HepG2 (cell line): ENCODE data around the gene SIVA1. TPM values are rescaled to one million over a fixed set of nuclear protein-coding genes. Genes with fewer than 3 reads are reported as not detected.

ENCODE experiments used
- BRD4 ChIP-seq: sonication (generic); formaldehyde crosslinking; IDR thresholded peaks from 2 replicates; pipeline ENCODE4 v1.4.0; 2020; ENCODE audit warnings: missing genetic modification reagents
- FOSL2 ChIP-seq: sonication (generic); formaldehyde crosslinking; IDR thresholded peaks from 2 replicates; pipeline ENCODE4 v1.4.0; 2020; ENCODE audit warnings: missing genetic modification reagents
- HNRNPL ChIP-seq: fragments of 200-400 bp; formaldehyde crosslinking; IDR thresholded peaks from 2 replicates; pipeline ENCODE4 v1.6.1; 2017; ENCODE audit warnings: mild to moderate bottlenecking, low read depth, low read length
- KLF11 ChIP-seq: IDR thresholded peaks from 2 replicates; pipeline ENCODE4 v1.6.1; 2016; ENCODE audit warnings: missing compliant biosample characterization
- PAF1 ChIP-seq: IDR thresholded peaks from 2 replicates; pipeline ENCODE4 v1.6.1; 2016; ENCODE audit warnings: missing genetic modification reagents, missing compliant biosample characterization
- PCBP1 ChIP-seq: fragments of 200-400 bp; formaldehyde crosslinking; IDR thresholded peaks from 2 replicates; pipeline ENCODE4 v1.6.1; 2017; ENCODE audit warnings: mild to moderate bottlenecking, low read depth, low read length, borderline replicate concordance
- PHF21A ChIP-seq: sonication (generic); formaldehyde crosslinking; IDR thresholded peaks from 2 replicates; pipeline ENCODE4 v1.5.0; 2020; ENCODE audit warnings: mild to moderate bottlenecking, missing genetic modification reagents
- RARA ChIP-seq: IDR thresholded peaks from 2 replicates; pipeline ENCODE4 v1.6.1; 2016; ENCODE audit warnings: missing genetic modification reagents, missing compliant biosample characterization
- RBM39 ChIP-seq: fragments of 200-400 bp; formaldehyde crosslinking; IDR thresholded peaks from one replicate; pipeline ENCODE4 v1.6.1; 2018; ENCODE audit warnings: antibody characterized with exemption, mild to moderate bottlenecking, low read depth, low read length; ENCODE audit not compliant: poor library complexity, severe bottlenecking
- SPEN ChIP-seq: sonication (generic); formaldehyde crosslinking; IDR thresholded peaks from 2 replicates; pipeline ENCODE4 v1.5.1; 2020; ENCODE audit warnings: low read depth, mild to moderate bottlenecking, missing genetic modification reagents
- XRCC5 ChIP-seq: fragments of 200-400 bp; formaldehyde crosslinking; optimal IDR thresholded peaks from 2 replicates; pipeline ENCODE3; 2017; ENCODE audit warnings: mild to moderate bottlenecking, low read length
- ZFY ChIP-seq: sonication (generic); formaldehyde crosslinking; IDR thresholded peaks from 2 replicates; pipeline ENCODE4 v1.4.0; 2020; ENCODE audit warnings: missing genetic modification reagents
- ZNF350 ChIP-seq: sonication (generic); formaldehyde crosslinking; IDR thresholded peaks from 2 replicates; pipeline ENCODE4 v1.4.0; 2020; ENCODE audit warnings: mild to moderate bottlenecking, low read depth, missing genetic modification reagents, borderline replicate concordance
- ZNF549 ChIP-seq: sonication (generic); formaldehyde crosslinking; IDR thresholded peaks from 2 replicates; pipeline ENCODE4 v1.5.0; 2020; ENCODE audit warnings: missing genetic modification reagents
- ZSCAN21 ChIP-seq: sonication (generic); formaldehyde crosslinking; IDR thresholded peaks from 2 replicates; pipeline ENCODE4 v1.8.0; 2022; ENCODE audit warnings: mild to moderate bottlenecking, missing genetic modification reagents, moderate library complexity, borderline replicate concordance
- polyA plus RNA-seq, 8 experiments: library from polyadenylated mRNA; depleted of rRNA in 3 of 8; stranded (reverse) in 7 of 8; unstranded in 1 of 8; fragments of >200 nt; fragmentation: Illumina TruSeq in 4 of 8; extraction: Trizol in 4 of 8; gene quantifications; 2 replicates each; pipeline versions ENCODE4 v1.2.1 to v1.2.3, GENCODE V29; 2011 to 2016; ENCODE audit warnings: low read depth in 4 of 8, missing spikeins in 1 of 8, mixed read lengths in 1 of 8; ENCODE audit not compliant: insufficient read depth in 1 of 8
- total RNA-seq, 5 experiments: library from RNA; depleted of rRNA; stranded (reverse); fragments of >200 nt; fragmentation: Illumina TruSeq; extraction: Trizol; gene quantifications; 2 replicates each; pipeline ENCODE4 v1.2.3, GENCODE V29; 2016; ENCODE audit warnings: low read depth in 1 of 5
- TF ChIP-seq, protein P1 (sequence below): sonication (generic); formaldehyde crosslinking; IDR thresholded peaks from 2 replicates; pipeline ENCODE4 v1.4.0; 2020; ENCODE audit warnings: missing genetic modification reagents
- TF ChIP-seq, protein P2 (sequence below): sonication (generic); formaldehyde crosslinking; IDR thresholded peaks from 2 replicates; pipeline ENCODE4 v1.8.0; 2022; ENCODE audit warnings: mild to moderate bottlenecking, missing genetic modification reagents, borderline replicate concordance
- TF ChIP-seq, protein P3 (sequence below): IDR thresholded peaks from 2 replicates; pipeline ENCODE4 v1.6.1; 2018; ENCODE audit warnings: missing genetic modification reagents
- TF ChIP-seq, protein P4 (sequence below): IDR thresholded peaks from 2 replicates; pipeline ENCODE4 v1.6.1; 2016; ENCODE audit warnings: low read depth, borderline replicate concordance
- TF ChIP-seq, protein P5 (sequence below): sonication (generic); formaldehyde crosslinking; IDR thresholded peaks from 2 replicates; pipeline ENCODE4 v1.4.0; 2020; ENCODE audit warnings: missing genetic modification reagents

The SIVA1 gene
- total and polyA plus RNA-seq, 2 of the 13 experiments (the other 11 are each of a cell fraction or from before 2014, with no cell fraction given), result 123 to 186 TPM

DNA sequence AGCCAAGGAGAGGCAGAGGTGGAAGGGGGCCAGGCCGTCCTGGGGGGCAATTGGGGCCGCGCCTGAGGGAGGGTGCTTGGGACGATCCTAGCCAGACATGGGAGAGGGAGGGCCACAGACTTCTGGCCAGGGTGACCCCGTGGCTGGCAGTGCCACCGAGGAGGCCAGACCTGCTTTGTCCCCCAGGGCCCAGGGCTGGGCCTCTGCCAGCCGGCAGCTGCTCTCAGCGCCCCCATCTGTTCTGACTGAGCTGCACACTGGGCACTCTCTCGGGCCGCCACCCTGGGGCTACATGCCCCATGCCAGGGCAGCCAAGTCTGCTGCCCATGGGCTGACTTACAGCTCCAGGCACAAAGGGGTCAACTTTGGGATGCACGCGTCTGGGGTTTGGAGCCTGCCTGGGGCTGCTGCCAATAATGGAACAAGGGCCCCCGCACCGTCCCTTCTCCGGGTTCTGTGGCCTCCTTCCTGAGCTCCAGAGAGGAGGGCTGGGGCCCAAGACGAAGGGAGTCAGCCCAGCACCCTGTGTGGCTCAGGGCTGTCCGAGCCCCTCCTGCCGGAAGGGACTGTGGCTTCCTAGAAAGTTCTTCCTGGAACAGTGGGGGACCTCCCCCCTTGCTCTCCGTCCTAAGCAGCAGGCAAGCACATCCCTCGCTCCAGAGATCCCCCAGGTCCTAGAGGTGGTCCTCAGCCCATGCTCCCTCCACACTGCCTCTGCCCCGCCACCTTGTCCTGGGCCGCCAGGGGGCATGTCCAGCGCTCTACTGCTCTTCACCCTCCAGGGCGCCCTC is 27.8 kb upstream of the SIVA1 start (continued):
- TF ChIP-seq PHF21A (CRISPR knock-in tag), result 0 out of 2 replicates have a peak, but pooled peaks have one; percentile 32
- TF ChIP-seq, protein P1, sequence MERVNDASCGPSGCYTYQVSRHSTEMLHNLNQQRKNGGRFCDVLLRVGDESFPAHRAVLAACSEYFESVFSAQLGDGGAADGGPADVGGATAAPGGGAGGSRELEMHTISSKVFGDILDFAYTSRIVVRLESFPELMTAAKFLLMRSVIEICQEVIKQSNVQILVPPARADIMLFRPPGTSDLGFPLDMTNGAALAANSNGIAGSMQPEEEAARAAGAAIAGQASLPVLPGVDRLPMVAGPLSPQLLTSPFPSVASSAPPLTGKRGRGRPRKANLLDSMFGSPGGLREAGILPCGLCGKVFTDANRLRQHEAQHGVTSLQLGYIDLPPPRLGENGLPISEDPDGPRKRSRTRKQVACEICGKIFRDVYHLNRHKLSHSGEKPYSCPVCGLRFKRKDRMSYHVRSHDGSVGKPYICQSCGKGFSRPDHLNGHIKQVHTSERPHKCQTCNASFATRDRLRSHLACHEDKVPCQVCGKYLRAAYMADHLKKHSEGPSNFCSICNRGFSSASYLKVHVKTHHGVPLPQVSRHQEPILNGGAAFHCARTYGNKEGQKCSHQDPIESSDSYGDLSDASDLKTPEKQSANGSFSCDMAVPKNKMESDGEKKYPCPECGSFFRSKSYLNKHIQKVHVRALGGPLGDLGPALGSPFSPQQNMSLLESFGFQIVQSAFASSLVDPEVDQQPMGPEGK (CRISPR knock-in tag), result peak; percentile 31
- TF ChIP-seq PCBP1, result peak; percentile 48; the same call in 1 of the 2 replicates
- TF ChIP-seq KLF11 (CRISPR knock-in tag), result 0 out of 2 replicates have a peak, but pooled peaks have one; percentile 24
- TF ChIP-seq HNRNPL, result peak; percentile 100
- TF ChIP-seq ZFY (CRISPR knock-in tag), result peak; percentile 52; the same call in 1 of the 2 replicates
- no peak for TF ChIP-seq PAF1 (CRISPR knock-in tag)
- TF ChIP-seq, protein P2, sequence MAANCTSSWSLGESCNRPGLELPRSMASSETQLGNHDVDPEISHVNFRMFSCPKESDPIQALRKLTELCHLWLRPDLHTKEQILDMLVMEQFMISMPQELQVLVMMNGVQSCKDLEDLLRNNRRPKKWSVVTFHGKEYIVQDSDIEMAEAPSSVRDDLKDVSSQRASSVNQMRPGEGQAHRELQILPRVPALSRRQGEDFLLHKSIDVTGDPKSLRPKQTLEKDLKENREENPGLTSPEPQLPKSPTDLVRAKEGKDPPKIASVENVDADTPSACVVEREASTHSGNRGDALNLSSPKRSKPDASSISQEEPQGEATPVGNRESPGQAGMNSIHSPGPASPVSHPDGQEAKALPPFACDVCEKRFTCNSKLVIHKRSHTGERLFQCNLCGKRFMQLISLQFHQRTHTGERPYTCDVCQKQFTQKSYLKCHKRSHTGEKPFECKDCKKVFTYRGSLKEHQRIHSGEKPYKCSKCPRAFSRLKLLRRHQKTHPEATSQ (CRISPR knock-in tag), result 0 out of 2 replicates have a peak, but pooled peaks have one; percentile 26
- peak; percentile 42 for TF ChIP-seq XRCC5
- 0 out of 2 replicates have a peak, but pooled peaks have one; percentile 16 for TF ChIP-seq FOSL2 (CRISPR knock-in tag)
- TF ChIP-seq, protein P3, sequence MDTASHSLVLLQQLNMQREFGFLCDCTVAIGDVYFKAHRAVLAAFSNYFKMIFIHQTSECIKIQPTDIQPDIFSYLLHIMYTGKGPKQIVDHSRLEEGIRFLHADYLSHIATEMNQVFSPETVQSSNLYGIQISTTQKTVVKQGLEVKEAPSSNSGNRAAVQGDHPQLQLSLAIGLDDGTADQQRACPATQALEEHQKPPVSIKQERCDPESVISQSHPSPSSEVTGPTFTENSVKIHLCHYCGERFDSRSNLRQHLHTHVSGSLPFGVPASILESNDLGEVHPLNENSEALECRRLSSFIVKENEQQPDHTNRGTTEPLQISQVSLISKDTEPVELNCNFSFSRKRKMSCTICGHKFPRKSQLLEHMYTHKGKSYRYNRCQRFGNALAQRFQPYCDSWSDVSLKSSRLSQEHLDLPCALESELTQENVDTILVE, result 0 out of 2 replicates have a peak, but pooled peaks have one; percentile 46
- no peak for TF ChIP-seq ZNF549 (CRISPR knock-in tag)
- 0 out of 2 replicates have a peak, but pooled peaks have one; percentile 16 for TF ChIP-seq BRD4 (CRISPR knock-in tag)
- TF ChIP-seq, protein P4, sequence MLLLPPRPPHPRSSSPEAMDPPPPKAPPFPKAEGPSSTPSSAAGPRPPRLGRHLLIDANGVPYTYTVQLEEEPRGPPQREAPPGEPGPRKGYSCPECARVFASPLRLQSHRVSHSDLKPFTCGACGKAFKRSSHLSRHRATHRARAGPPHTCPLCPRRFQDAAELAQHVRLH (CRISPR knock-in tag), result peak; percentile 61
- peak; percentile 1; the same call in 1 of the 2 replicates for TF ChIP-seq ZSCAN21
- 0 out of 2 replicates have a peak, but pooled peaks have one; percentile 47 for TF ChIP-seq RARA (CRISPR knock-in tag)
- TF ChIP-seq, protein P5, sequence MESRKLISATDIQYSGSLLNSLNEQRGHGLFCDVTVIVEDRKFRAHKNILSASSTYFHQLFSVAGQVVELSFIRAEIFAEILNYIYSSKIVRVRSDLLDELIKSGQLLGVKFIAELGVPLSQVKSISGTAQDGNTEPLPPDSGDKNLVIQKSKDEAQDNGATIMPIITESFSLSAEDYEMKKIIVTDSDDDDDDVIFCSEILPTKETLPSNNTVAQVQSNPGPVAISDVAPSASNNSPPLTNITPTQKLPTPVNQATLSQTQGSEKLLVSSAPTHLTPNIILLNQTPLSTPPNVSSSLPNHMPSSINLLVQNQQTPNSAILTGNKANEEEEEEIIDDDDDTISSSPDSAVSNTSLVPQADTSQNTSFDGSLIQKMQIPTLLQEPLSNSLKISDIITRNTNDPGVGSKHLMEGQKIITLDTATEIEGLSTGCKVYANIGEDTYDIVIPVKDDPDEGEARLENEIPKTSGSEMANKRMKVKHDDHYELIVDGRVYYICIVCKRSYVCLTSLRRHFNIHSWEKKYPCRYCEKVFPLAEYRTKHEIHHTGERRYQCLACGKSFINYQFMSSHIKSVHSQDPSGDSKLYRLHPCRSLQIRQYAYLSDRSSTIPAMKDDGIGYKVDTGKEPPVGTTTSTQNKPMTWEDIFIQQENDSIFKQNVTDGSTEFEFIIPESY (CRISPR knock-in tag), result peak; percentile 78; the same call in 1 of the 2 replicates
- TF ChIP-seq RBM39, result peak; percentile 56
- peak; percentile 16; the same call in 1 of the 2 replicates for TF ChIP-seq ZNF350
- peak; percentile 48; the same call in 1 of the 2 replicates for TF ChIP-seq SPEN (CRISPR knock-in tag)
